HG02884 (cell line): Measurements from ENCODE around the gene CAPN15.

Experiments used
- ATAC-seq: cut with Tn5 transposase; IDR thresholded peaks from one replicate; pipeline ENCODE4 v1.9.1; 2021; ENCODE audit warnings: mild to moderate bottlenecking, moderate library complexity; ENCODE audit not compliant: unreplicated experiment

The CAPN15 gene

DNA sequence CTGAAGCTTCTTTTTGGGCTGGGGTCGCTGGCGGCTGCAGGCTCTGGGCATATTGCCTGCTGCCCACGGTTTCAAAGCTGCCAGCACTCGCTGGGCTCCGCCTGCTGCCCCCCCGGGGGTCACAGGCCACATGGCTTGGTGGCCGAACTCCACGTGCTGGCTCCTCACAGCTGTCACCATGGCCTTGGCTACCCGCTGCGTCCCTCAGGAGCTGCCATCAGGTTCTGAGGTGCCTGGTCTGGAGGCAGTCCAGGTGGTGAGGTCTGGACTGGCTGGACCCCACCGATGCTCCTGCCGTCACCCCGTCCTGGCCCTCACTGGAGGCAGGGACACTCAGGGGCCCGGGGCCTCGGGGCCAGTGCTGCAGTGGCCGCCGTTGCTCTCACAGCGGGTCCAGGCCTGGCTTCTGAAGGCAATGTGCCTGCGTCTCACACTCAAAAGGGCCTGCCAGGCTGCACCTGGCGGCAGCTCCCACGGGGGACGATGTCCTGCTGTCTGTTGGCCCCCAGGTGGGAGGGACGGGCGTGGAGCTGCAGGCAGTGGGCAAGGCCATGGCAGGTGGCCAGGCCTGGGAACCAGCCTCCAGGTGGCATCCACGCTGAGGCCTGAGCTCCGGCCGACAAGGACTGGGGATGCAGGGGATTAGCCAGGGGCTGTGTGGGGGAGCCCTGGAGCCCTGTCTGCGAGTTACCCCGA lies 13.3 kb downstream of the CAPN15 start:
- ATAC-seq, result no peak

DNA sequence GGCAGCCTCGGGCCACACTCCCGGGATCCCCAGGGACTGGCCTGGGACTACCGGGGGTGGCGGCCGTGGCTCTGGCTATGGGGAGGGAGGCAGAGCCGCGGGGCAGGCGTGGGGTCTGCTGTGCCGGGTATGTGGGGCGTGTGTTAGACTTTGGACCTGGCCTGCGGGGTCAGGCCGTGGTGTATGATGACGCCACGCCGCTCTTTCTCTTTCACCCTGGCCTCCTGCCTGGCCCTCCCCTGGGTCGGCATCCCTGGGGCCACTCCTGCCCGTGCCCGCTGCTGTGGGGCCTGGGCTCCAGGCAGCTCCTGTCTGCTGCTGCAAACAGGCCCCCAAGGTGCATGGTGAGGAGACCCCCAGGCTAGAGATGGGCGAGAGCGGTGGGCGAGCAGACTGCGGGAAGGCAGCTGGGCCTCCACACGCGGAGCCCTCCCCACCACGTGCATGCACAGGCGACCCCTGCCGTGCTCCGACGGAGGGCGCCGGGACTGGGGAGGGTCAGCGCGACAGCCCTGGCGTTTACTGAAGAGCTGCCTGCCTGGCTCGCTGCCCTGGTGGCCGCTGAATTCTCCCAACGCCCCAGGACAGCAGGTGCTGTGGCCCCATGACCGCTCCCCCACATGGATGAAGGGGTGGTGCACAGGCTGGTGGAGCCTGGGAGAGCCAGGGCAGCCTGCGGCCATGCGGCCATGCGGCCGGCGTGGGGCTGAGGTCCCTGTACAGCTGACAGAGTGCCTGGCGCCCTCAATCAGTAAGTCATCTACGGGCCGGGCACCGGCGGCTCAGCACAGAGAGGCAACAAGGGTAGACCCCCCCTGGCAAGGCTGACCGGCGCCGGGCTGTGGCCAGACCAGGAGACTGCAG lies 16.0 kb downstream of the CAPN15 start:
- ATAC-seq, result no peak

DNA sequence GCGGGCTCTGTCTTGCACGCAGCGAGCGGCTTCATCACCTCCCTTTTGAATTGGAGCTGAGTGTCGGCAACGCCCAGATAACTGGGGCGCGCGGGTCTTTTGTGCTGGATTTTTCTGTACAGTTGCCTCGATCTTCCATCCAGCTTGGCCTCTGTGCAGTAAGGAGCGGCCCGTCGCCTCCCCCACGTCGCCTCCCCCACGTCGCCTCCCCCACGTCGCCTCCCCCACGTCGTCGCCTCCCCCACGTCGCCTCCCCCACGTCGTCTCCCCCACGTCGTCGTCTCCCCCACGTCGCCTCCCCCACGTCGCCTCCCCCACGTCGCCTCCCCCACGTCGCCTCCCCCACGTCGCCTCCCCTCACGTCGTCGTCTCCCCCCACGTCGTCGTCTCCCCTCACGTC lies 17.0 kb downstream of the CAPN15 start:
- ATAC-seq, result no peak

DNA sequence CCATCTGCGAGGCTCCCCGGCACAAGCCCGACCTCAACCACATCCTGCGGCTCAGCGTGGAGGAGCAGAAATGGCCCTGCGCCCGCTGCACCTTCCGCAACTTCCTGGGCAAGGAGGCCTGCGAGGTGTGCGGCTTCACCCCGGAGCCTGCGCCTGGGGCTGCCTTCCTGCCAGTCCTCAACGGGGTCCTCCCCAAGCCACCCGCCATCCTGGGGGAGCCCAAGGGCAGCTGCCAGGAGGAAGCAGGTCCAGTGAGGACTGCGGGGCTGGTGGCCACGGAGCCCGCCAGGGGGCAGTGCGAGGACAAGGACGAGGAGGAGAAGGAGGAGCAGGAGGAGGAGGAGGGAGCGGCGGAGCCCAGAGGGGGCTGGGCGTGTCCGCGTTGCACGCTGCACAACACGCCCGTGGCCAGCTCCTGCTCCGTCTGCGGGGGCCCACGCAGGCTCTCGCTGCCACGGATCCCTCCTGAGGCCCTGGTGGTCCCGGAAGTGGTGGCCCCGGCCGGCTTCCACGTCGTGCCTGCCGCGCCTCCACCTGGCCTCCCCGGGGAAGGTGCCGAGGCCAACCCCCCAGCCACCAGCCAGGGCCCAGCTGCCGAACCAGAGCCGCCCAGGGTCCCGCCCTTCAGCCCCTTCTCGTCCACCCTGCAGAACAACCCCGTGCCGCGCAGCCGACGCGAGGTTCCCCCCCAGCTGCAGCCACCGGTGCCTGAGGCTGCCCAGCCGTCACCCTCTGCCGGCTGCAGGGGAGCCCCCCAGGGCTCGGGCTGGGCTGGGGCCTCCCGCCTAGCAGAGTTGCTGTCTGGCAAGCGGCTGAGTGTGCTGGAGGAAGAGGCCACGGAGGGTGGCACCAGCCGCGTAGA lies 19.6 kb downstream of the CAPN15 start:
- no peak for ATAC-seq

DNA sequence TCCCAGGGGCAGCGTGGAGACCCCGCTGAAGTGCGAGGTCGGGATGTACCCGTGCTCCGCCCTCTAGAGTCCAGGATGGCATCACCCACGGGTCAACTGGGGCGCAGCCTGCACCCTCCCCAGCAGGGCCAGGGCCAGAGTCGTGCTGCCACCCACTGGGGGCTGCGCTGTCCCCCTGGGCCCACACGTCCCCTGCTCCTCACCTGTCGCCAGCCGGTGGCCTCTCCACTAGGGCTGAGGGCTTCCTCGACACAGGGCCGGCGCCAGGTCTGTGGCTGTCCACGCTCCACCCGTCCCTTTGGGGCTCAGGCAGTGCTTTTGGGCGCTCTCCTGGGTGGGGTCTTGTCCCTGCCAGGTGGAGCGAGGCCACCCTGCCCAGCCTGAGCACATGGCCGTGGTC lies 21.1 kb downstream of the CAPN15 start:
- no peak for ATAC-seq

DNA sequence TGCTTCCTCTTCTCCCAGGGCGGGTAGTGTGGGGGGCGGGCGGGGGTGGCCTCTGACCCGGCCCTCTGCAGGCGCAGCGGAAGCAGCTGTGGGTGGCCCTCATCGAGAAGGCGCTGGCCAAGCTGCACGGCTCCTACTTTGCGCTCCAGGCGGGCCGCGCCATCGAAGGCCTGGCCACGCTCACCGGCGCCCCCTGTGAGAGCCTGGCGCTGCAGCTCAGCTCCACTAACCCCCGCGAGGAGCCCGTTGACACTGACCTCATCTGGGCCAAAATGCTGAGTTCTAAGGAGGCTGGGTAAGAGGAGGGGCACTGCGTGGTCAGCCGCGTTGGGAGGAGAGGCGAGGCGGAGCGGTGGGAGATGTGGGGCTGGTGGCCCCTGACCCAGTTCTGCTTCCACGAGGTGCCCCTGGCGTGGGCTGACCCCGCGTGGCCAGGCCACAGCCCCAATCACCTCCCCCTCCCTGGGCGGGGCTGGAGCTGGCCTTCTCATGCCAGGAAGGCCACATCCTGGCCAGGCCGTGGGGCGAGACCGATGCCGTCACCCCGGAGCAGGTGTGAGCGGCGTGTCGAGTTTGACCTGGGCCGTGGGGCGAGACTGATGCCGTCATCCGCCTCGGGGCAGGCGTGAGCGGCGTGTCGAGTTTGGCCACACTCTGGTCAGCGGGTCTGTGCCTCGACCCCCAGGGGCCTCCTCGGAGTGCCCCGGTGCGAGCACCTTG lies 22.2 kb downstream of the CAPN15 start:
- no peak for ATAC-seq

DNA sequence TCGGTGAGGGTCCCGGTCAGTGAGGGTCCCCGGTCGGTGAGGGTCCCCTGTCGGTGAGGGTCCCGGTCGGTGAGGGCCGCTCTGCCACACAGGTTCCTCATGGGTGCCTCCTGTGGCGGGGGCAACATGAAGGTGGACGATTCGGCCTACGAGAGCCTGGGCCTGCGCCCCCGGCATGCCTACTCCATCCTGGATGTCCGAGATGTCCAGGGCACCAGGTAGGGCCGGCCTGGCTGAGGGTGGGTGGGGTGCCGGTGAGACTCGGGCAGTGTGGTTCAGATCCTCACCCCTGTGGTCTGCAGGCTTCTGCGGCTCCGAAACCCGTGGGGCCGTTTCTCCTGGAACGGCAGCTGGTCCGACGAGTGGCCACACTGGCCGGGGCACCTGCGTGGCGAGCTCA lies 23.7 kb downstream of the CAPN15 start:
- ATAC-seq, result no peak

DNA sequence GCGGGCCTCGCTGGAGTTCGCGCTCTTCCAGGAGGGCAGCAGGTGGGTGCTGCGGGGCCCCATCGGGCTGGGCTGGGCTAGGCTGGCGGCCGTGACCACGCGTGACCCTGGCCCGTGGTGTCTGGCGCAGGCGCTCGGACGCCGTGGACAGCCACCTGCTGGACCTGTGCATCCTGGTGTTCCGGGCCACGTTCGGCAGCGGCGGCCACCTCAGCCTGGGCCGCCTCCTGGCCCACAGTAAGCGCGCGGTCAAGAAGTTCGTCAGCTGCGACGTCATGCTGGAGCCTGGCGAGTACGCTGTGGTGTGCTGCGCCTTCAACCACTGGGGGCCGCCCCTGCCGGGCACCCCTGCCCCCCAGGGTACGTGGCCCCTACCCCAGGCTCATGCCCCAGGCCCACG lies 24.7 kb downstream of the CAPN15 start:
- no peak for ATAC-seq

DNA sequence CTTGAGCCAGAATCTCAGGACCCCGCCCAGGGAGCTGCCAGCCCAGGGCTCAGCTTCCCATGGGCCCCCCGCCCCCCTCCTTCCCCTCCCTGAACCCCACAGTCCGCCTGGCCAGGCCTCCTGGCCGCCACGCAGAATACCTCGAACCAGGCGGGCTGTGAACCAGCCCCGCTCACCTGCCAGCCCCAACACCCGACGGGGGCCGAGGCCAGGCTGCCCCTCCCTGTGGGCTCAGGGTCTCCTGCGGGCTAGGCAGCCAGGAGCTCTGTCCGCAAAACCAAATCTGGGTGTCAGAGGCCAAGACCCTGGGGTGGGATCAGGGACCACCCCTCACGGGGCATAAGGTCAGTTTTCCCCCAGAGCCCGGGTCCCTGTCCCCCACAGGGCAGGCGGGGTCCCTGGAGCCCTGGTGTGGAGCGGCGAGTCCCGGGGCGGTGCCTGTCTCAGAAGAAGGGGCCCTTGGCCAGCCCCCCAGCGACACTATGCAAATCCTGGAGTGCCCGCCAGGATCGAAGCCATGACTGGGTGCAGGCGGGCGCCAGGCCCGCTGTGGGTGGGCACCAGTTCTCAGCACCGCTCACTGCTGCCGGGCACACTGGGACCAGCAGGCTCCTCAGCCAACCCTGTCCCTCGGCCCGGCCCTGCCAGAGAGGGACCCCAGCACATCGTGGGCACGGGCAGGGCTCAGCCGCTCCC lies 26.2 kb downstream of the CAPN15 start:
- ATAC-seq, result no peak

DNA sequence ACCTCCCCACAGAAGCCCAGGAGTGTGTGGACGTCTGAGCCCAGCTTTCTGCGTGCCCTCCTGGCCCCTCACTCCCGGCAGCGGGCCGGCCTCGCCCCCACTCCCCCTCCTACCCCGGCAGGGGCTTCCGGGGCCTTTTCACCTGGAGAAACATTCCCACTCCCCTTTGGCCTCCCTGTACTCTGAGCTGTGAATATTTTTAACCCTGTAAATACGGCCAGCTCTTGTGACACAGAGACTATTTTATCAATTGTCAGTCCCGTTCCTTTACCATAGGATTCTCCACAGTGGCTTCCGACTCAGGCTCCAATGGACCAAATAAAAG lies 26.7 kb downstream of the CAPN15 start:
- no peak for ATAC-seq

DNA sequence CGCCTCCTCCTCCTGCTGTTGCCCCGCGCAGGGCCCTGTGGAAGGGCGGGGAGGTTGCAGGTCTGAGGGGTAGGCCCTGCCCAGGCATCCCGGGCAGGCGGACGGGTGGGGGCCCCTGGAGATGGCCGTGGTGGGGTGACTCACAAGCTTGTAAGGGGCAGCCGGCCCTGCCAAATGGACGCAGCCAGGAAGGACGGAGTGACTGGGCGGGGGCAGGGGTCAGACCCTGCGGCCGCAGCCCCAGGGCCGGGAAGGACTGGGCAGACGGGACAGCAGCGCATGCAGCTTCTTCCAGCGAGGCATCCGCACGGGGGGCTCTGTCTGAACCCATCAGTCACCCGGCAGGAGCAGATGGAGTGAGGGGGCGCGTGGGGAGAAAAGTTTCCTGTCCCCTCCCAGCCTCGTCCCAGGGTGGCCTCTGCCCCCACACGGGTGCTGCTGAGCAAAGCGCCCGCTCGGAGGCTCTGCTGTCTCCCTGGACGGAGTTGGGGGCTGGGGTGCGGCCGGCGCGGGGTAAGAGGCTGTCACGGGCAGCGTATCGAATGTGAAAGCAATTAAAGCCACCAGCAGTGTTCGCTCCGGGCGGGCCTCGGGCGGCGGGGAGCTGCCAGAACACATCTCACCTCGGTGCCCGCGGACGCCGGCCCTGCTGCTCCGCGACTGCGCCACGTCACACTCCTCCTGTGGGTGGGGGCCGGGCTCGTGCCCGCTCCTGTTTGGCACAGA lies 27.3 kb downstream of the CAPN15 start:
- ATAC-seq, result no peak

DNA sequence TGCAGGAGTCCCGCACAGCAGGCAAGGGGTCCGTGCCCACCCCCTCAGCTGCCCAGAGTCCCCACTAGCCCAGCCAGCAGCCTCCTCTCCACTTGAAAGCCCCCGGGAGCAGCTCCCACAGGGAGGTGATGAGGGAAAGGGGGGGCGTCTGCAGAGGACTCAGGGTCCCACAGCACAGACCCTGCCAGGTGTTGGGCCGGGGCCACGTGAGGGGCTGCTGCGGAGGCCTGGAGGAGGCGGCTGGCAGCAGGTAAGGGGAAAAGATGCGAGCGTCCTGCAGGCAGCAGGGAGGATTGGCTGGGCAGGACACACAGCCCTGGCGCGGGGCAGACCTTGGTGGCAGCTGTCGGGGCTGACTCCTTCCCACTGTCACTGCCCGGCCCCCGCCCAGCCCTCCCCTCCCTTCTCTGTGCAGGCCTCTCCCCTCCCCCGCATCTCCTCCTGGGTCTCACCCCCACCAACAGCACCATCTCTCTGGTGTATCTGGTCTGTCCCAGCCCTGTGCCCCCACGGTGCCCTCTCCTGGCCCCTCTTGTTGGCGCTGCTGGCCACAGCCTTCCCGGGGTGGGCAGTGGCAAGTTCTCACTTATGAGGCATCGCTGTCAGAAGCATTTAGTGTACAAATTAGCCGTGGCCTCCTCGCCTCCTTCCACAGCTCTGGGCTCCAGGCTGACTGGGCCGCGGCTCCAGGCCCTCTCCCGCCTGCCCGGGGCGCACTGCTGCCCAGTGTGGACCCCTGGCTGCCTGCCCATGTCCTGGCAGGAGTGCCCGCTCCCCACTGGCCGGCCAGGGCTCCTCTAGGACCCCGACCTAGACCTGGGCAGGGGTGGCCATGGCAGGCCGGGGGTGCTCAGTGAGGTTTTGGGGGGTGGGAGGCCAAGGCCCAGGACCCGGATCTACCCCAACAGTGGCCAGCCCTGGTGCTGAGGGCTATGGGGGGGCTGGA lies 28.3 kb downstream of the CAPN15 start:
- ATAC-seq, result no peak

DNA sequence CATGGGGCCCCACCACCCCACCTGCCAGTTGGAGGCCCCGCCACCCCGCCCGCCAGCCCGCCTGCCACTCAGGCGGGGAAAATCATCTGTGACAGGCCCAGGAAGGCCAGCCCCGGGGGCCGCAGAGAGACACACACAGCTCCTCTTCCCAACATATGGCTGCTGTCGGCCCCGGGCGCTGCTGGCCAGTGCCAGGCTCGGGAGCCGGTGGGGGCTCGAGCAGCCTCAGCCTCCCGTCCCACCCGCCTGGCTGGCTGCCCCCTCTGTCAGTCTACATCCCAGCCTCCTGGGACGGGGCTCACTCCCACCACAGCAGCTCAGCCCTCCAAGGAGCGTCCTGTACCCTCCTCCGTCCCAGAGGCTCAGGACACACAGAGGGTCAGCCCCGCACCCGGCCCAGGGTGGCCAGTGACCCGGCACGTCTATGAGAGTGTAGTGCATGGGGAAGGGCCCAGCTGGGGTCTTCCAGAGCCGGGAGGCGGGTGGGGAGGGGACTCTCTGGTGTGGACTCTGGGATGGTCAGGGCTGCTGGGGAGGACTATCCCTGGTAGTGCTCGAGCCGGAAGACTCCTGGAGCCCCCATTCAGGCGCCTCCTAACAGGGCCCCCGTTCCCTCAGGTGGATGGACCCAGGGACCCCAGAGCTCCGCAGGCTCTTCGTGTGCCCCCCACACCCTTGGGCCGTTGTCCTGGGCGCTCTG lies 29.1 kb downstream of the CAPN15 start:
- ATAC-seq, result no peak

DNA sequence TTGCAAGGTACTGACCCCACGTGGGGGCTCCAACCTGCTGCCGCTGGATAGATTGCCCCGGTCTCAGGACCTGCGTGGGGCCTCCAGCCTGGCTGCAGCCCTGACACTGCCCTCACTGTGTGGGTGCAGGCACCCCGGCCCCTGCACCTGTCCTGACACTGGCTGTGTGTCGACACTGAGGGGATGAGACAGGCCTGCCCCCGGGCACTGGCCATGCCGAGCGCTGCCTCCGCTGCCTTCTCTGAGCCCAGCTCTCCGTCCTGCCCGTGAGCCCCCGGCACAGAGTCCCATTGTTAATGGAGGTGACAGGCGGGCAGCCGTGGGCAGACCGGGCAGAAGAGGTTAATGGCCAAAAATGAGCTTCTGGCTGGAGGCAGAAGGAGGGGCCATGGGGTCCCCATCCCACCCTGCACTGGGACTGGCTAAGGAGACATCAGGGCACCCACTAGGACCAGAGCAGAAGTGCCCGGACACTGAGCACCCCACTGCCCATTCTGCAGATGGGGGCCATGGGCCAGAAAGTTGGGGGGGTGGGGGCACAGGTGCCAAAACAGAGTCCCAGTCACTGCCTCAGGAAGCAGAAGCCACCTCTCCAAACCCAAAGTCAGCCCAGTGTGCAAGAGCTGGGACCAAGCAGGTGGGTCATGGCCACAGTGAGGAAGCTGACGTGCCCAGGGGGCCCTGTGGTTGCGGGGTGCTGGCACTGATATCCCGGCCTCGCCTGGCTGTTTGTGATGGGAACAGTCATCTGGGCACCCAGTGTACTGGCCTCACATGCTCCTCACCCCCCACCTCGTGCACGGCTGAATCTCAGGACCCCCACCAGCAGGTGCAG lies 30.2 kb downstream of the CAPN15 start:
- no peak for ATAC-seq

DNA sequence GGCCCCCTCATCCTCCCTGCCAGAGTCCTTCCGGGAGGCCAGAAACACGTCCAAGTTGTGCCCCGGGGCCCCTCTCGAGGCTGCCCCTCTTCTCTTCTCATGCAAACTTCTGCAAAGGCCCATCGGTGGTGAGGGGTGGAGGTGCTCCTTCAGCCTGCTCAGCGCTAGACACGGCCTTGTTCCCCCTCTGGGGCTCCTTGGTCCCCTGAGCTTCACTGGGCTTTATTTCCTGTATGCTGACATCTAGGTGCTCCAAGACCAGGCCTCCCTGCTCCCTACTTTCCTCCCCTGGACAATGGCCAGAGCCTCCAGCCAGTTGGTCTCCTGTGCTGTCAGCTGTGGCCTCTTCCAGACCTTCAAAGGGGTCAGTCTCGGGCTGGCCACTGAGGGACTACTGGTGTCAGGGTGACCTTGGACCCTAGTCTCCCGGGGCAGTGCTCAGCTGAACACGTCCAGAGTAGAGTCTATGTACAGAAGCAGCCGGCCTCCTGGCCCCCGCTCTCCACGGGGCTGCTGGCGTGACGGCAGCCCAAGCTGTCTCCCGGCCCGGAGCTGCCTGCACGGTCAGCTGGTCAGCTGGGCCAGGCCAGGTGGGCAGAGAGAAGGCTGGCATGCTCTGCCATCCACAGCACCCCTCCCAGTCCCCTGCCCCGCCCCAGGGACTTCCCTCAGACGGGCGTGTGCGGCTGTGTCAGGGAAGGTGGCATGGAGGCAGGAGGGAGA lies 30.9 kb downstream of the CAPN15 start:
- ATAC-seq, result no peak

DNA sequence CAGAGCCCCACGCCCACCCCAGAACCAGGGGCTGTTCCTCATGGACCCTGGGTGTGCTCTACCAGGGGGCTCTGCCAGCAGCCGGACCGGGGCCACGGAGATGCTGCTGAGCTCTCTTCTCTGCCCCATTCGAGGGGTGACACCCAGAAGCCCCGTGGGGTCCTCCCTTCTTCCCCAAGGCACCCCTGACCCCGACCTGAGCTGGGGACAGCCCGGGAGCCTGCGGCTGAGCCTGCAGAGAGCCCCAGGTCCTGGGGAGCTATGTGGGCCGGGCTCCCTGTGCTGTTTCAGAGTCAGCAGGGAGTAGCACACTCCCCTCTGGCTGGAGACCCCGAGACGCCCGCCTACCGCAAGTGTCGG lies 31.5 kb downstream of the CAPN15 start:
- ATAC-seq, result no peak
